KMS-11 (cell line): Measurements from ENCODE around the gene CHCHD6.

ENCODE experiments used
- H2AFZ ChIP-seq: fragments of 200-600 bp; sonication (generic); 2 replicates; pipeline ENCODE4 v1.6.1; 2016; ENCODE audit warnings: antibody characterized with exemption, mixed run types, low read depth
- H3K27ac ChIP-seq: fragments of 200-600 bp; sonication (generic); 2 replicates; pipeline ENCODE4 v1.6.1; 2016; ENCODE audit warnings: mild to moderate bottlenecking, mixed run types
- H3K27me3 ChIP-seq: fragments of 200-600 bp; sonication (generic); 2 replicates; pipeline ENCODE4 v1.6.1; 2017; ENCODE audit warnings: mild to moderate bottlenecking, low read depth, mixed run types, moderate library complexity; ENCODE audit not compliant: insufficient read depth
- H3K36me3 ChIP-seq: fragments of 200-600 bp; sonication (generic); 2 replicates; pipeline ENCODE4 v1.6.1; 2017; ENCODE audit warnings: mild to moderate bottlenecking, mixed run types; ENCODE audit not compliant: insufficient read depth
- H3K4me1 ChIP-seq: fragments of 200-600 bp; sonication (generic); 2 replicates; pipeline ENCODE4 v1.6.1; 2016; ENCODE audit warnings: mild to moderate bottlenecking, low read depth, mixed run types; ENCODE audit not compliant: poor library complexity, severe bottlenecking
- H3K4me2 ChIP-seq: fragments of 200-600 bp; sonication (generic); 2 replicates; pipeline ENCODE4 v1.7.0; 2016; ENCODE audit warnings: mild to moderate bottlenecking, mixed run types
- H3K4me3 ChIP-seq: fragments of 200-600 bp; sonication (generic); IDR thresholded peaks from 2 replicates; pipeline ENCODE4 v1.6.1; 2017; ENCODE audit warnings: low read depth, low read length, mixed read lengths; ENCODE audit not compliant: insufficient read depth
- H3K79me2 ChIP-seq: fragments of 200-600 bp; sonication (generic); 2 replicates; pipeline ENCODE4 v1.6.1; 2016; ENCODE audit warnings: low read depth, mixed run types; ENCODE audit not compliant: insufficient read depth
- H3K9ac ChIP-seq: fragments of 200-600 bp; sonication (generic); 2 replicates; pipeline ENCODE4 v1.6.1; 2016; ENCODE audit warnings: mild to moderate bottlenecking, mixed run types
- H4K20me1 ChIP-seq: fragments of 200-600 bp; sonication (generic); 2 replicates; pipeline ENCODE4 v1.6.1; 2016; ENCODE audit warnings: mild to moderate bottlenecking, mixed run types; ENCODE audit not compliant: insufficient read depth
- CTCF ChIP-seq: fragments of 200-600 bp; sonication (generic); conservative IDR thresholded peaks from 2 replicates; pipeline ENCODE4 v1.6.1; 2017; ENCODE audit warnings: low read depth, mild to moderate bottlenecking, antibody characterized with exemption, low read length, moderate library complexity, mixed read lengths

The CHCHD6 gene

GRCh38 chr3:126867863-126868200 is 163.8 kb downstream of the CHCHD6 start:
- H3K9ac ChIP-seq = no peak overlapping the region
- no peak overlapping the region for H3K4me3 ChIP-seq
- TF ChIP-seq CTCF = no peak
- H4K20me1 ChIP-seq = no peaks in the 10 kb centered on the region
- no peak overlapping the region for H3K4me2 ChIP-seq
- H3K4me1 ChIP-seq = peaks cover 10% of the 10 kb centered on the region
- H3K36me3 ChIP-seq = no peaks in the 10 kb centered on the region
- H3K79me2 ChIP-seq = no peaks in the 10 kb centered on the region
- H2AFZ ChIP-seq = no peak overlapping the region
- H3K27me3 ChIP-seq = no peaks in the 10 kb centered on the region
- H3K27ac ChIP-seq = no peak overlapping the region

GRCh38 chr3:126870608-126871210 is 166.7 kb downstream of the CHCHD6 start:
- TF ChIP-seq CTCF = no peak
- Histone ChIP-seq H3K27ac (no peak overlapping the region), H2AFZ (no peak overlapping the region), H3K4me1 (peaks cover 10% of the 10 kb centered on the region), H3K79me2 (no peaks in the 10 kb centered on the region), H3K4me2 (no peak overlapping the region), H3K36me3 (no peaks in the 10 kb centered on the region), H3K4me3 (no peak overlapping the region), H4K20me1 (no peaks in the 10 kb centered on the region), H3K27me3 (no peaks in the 10 kb centered on the region), H3K9ac (no peak overlapping the region)

GRCh38 chr3:126872701-126873342 is 168.8 kb downstream of the CHCHD6 start:
- Histone ChIP-seq H3K4me3 (no peak overlapping the region), H3K27ac (no peak overlapping the region), H3K27me3 (no peaks in the 10 kb centered on the region), H4K20me1 (no peaks in the 10 kb centered on the region), H2AFZ (no peak overlapping the region), H3K9ac (no peak overlapping the region), H3K4me2 (no peak overlapping the region), H3K79me2 (no peaks in the 10 kb centered on the region), H3K4me1 (peaks cover 10% of the 10 kb centered on the region), H3K36me3 (no peaks in the 10 kb centered on the region)
- no peak for TF ChIP-seq CTCF

GRCh38 chr3:126873416-126873815 is 169.4 kb downstream of the CHCHD6 start:
- H3K27me3 ChIP-seq = no peaks in the 10 kb centered on the region
- H3K36me3 ChIP-seq = no peaks in the 10 kb centered on the region
- H3K79me2 ChIP-seq = no peaks in the 10 kb centered on the region
- H3K27ac ChIP-seq = no peak overlapping the region
- H4K20me1 ChIP-seq = no peaks in the 10 kb centered on the region
- H3K4me3 ChIP-seq = no peak overlapping the region
- H3K4me2 ChIP-seq = no peak overlapping the region
- no peak overlapping the region for H3K9ac ChIP-seq
- H3K4me1 ChIP-seq = peaks cover 9% of the 10 kb centered on the region
- no peak for TF ChIP-seq CTCF
- H2AFZ ChIP-seq = no peak overlapping the region
